22Rv1 (cell line): ENCODE results near the gene TPRA1.

Experiments used
- CTCF ChIP-seq: fragments of 450-650 bp; IDR thresholded peaks from 2 replicates; pipeline ENCODE4 v1.5.1; 2017; ENCODE audit warnings: mild to moderate bottlenecking
- ZFX ChIP-seq: fragments of 450-650 bp; IDR thresholded peaks from 2 replicates; pipeline ENCODE4 v1.6.1; 2017; ENCODE audit warnings: antibody characterized with exemption, borderline replicate concordance

- no peak for TF ChIP-seq CTCF
- TF ChIP-seq ZFX: no peak
These were observed 66.1 kb downstream of the TPRA1 start for GRCh38 chr3:127524296-127524896.
